OCI-LY7 (cell line): ENCODE results near the gene MEI4. TPM values are rescaled to one million over a fixed set of nuclear protein-coding genes. Genes with fewer than 3 reads are reported as not detected.
"Not testable (repeated sequence)": the region's sequence is repeated elsewhere in the genome, so short reads cannot be mapped to it uniquely, and the experiment has no call there.

Source experiments
- BruUV-seq: library from RNA; stranded (reverse); fragments of 400-500 nt; replicated peaks from 2 replicates; lab custom pipeline; 2021; lab: Mats Ljungman, UMichigan
- CTCF ChIA-PET: fragments of 300-600 bp; sonication (Branson Sonifier 250); formaldehyde crosslinking; loops from one replicate; lab custom pipeline; 2022; ENCODE audit warnings: antibody characterized with exemption; ENCODE audit not compliant: unreplicated experiment; lab: Charles Lee
- POLR2A ChIA-PET: fragments of 300-600 bp; sonication (Branson Sonifier 250); formaldehyde crosslinking; loops from one replicate; lab custom pipeline; 2022; ENCODE audit warnings: antibody characterized with exemption; lab: Charles Lee
- DNase-seq: peaks from one replicate; pipeline ENCODE4 v3.0.0-alpha.2; 2015; ENCODE audit warnings: low spot score
- H2AFZ ChIP-seq: fragments of 200-600 bp; sonication (generic), shearing (Covaris generic); 2 replicates; pipeline ENCODE4 v1.6.1; 2014; ENCODE audit warnings: mild to moderate bottlenecking, antibody characterized with exemption, low read length, moderate library complexity
- H3K27ac ChIP-seq: fragments of 200-600 bp; sonication (generic); 2 replicates; pipeline ENCODE4 v1.5.1; 2014; ENCODE audit warnings: mixed run types, low read depth, mild to moderate bottlenecking, moderate library complexity, low read length, inconsistent platforms; ENCODE audit not compliant: poor library complexity, severe bottlenecking
- H3K36me3 ChIP-seq: fragments of 200-600 bp; sonication (generic); 2 replicates; pipeline ENCODE4 v1.6.1; 2014; ENCODE audit warnings: mild to moderate bottlenecking, antibody characterized with exemption, low read length, moderate library complexity, mixed read lengths; ENCODE audit not compliant: insufficient read depth
- H3K4me1 ChIP-seq: fragments of 200-600 bp; sonication (generic); 2 replicates; pipeline ENCODE4 v1.5.1; 2014; ENCODE audit warnings: mild to moderate bottlenecking, low read length; ENCODE audit not compliant: insufficient read depth, poor library complexity, severe bottlenecking
- H3K4me2 ChIP-seq: fragments of 200-600 bp; sonication (generic); 2 replicates; pipeline ENCODE4 v1.6.1; 2014; ENCODE audit warnings: mild to moderate bottlenecking, low read length
- H3K4me3 ChIP-seq: fragments of 200-600 bp; sonication (generic); 2 replicates; pipeline ENCODE4 v1.5.1; 2014; ENCODE audit warnings: mild to moderate bottlenecking, low read depth, low read length; ENCODE audit not compliant: poor library complexity, severe bottlenecking
- H3K79me2 ChIP-seq: fragments of 200-600 bp; sonication (generic); 2 replicates; pipeline ENCODE4 v1.6.1; 2016; ENCODE audit warnings: low read depth, mild to moderate bottlenecking, low read length, moderate library complexity, mixed read lengths; ENCODE audit not compliant: insufficient read depth
- H3K9me2 ChIP-seq: fragments of 200-600 bp; sonication (generic); 2 replicates; pipeline ENCODE4 v1.6.1; 2016; ENCODE audit warnings: mild to moderate bottlenecking, low read length, mixed read lengths; ENCODE audit not compliant: insufficient read depth
- H3K9me3 ChIP-seq: fragments of 200-600 bp; sonication (generic); 2 replicates; pipeline ENCODE4 v1.6.1; 2014; ENCODE audit warnings: mild to moderate bottlenecking, mixed run types, low read length, mixed read lengths
- H4K20me1 ChIP-seq: fragments of 200-600 bp; sonication (generic); 2 replicates; pipeline ENCODE4 v1.6.1; 2014; ENCODE audit warnings: mild to moderate bottlenecking, antibody characterized with exemption, low read length, moderate library complexity, mixed read lengths; ENCODE audit not compliant: insufficient read depth
- EZH2phosphoT487 ChIP-seq: fragments of 200-600 bp; sonication (generic); IDR thresholded peaks from 2 replicates; pipeline ENCODE4 v1.6.1; 2018; ENCODE audit warnings: low read depth, borderline replicate concordance, mild to moderate bottlenecking, mixed run types, antibody characterized with exemption, low read length, moderate library complexity, mixed read lengths
- intact Hi-C: fragments of 100-400 bp; cut with micrococcal nuclease; formaldehyde crosslinking; loops from one replicate; pipeline ENCODE4 v1.10.0; 2022; ENCODE audit not compliant: unreplicated experiment
- total RNA-seq, 2 experiments: library from RNA; depleted of rRNA in 1 of 2; stranded (reverse); fragments of >200 nt in 1 of 2; shearing (Covaris generic) in 1 of 2; gene quantifications; 2 replicates each; pipeline ENCODE4 v1.2.3, GENCODE V29; 2014 to 2022
- TF ChIP-seq, protein P1 (sequence below): fragments of 200-600 bp; sonication (generic); conservative IDR thresholded peaks from 2 replicates; pipeline ENCODE4 v1.5.1; 2014; ENCODE audit warnings: mild to moderate bottlenecking, antibody characterized with exemption, low read length, moderate library complexity, mixed read lengths

Gene MEI4
- total RNA-seq, 2 experiments from 2014 or later, result not detected

DNA sequence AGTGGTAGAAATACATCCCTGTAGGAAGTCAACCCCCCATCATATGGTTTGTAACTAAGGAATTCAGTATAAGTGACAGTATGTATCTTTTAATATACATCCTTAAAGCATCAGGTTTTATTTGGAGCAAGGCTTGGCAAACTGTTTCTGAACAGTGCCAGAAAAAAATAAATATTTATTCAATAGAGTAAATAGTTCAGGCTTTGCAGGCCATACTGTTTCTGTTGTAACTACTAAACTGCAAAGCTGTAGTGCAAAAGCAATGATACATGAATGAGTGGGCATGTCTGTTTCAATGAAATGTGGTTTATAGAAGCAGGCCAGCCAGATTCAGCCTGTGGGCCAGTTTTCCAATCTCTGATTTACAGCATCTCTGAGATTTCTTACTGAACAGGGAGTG, 977 bp downstream of the MEI4 start:
- ChIA-PET POLR2A (no interaction called here), CTCF (no interaction called here)
- BruUV-seq, result no TSS peak
- intact Hi-C loops, result no loop called here
- Histone ChIP-seq H3K36me3 (no peaks in the 10 kb centered on the region), H2AFZ (no peak overlapping the region), H3K9me3 (no peaks in the 10 kb centered on the region), H3K4me1 (no peaks in the 10 kb centered on the region), H3K4me2 (no peak overlapping the region), H3K79me2 (no peaks in the 10 kb centered on the region), H3K4me3 (no peak overlapping the region), H3K9me2 (no peaks in the 10 kb centered on the region), H4K20me1 (no peaks in the 10 kb centered on the region), H3K27ac (no peak overlapping the region)
- TF ChIP-seq, protein P1, sequence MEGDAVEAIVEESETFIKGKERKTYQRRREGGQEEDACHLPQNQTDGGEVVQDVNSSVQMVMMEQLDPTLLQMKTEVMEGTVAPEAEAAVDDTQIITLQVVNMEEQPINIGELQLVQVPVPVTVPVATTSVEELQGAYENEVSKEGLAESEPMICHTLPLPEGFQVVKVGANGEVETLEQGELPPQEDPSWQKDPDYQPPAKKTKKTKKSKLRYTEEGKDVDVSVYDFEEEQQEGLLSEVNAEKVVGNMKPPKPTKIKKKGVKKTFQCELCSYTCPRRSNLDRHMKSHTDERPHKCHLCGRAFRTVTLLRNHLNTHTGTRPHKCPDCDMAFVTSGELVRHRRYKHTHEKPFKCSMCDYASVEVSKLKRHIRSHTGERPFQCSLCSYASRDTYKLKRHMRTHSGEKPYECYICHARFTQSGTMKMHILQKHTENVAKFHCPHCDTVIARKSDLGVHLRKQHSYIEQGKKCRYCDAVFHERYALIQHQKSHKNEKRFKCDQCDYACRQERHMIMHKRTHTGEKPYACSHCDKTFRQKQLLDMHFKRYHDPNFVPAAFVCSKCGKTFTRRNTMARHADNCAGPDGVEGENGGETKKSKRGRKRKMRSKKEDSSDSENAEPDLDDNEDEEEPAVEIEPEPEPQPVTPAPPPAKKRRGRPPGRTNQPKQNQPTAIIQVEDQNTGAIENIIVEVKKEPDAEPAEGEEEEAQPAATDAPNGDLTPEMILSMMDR, result no peak
- DNase-seq, result no peak

DNA sequence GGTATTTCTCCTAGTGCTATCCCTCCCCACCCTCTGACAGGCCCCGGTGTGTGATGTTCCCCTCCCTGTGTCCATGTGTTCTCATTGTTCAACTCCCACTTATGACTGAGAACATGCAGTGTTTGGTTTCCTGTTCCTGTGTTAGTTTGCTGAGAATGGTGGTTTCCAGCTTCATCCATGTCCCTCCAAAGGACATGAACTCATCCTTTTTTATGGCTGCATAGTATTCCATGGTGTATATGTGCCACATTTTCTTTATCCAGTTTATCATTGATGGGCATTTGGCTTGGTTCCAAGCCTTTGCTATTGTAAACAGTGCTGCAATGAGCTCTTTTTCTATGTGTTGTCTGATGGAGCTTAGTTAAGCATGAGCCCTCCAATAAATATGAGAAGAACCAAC, 2.2 kb downstream of the MEI4 start:
- H3K9me3 ChIP-seq, H3K36me3 ChIP-seq, POLR2A ChIA-PET, H2AFZ ChIP-seq, H3K4me3 ChIP-seq, H3K4me2 ChIP-seq, H3K27ac ChIP-seq, CTCF ChIA-PET, H3K9me2 ChIP-seq, BruUV-seq, H3K79me2 ChIP-seq, intact Hi-C loops, H4K20me1 ChIP-seq, H3K4me1 ChIP-seq, DNase-seq: not testable (repeated sequence)

DNA sequence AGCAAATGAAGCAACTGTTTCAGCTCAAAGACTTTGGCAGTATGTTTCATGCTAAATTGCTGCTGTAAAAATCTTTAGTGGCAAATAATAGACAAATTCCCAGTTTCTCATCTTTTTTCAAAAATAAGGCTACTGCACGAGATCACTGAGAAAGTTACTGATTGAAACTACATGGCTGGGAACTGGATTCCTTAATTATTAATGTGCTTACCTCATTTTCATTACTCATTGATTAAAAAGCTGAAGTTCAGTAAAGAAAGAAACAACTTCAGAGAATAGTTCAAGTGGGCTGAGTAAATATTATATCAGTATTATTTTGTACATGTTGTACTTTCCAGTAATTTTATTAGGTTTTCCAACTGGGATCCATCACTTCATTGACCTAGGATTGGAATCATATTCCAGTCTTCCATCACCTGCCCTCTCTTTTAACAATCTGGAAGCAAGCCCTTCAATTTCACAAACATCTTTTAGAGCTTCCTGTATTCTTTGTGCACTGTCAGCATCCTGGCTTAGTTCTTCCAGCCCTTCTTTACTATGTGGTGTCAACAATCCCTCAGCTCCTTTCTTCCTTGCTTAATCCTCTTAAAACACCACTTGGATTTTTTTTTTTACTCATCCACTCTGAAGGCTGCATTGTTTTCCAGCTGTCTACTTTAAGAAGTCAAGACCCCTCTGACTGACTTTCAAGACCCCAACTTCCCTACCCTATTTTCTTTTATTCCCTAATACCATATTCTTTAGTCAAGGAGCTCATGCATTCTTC, 4.3 kb downstream of the MEI4 start:
- CTCF ChIA-PET, result no interaction called here

More for the DNA sequence above, 4.3 kb downstream of the MEI4 start:
- Histone ChIP-seq H3K27ac (no peak overlapping the region), H3K4me1 (no peaks in the 10 kb centered on the region), H3K9me3 (no peaks in the 10 kb centered on the region), H3K4me2 (no peak overlapping the region), H4K20me1 (no peaks in the 10 kb centered on the region), H3K79me2 (no peaks in the 10 kb centered on the region), H3K36me3 (no peaks in the 10 kb centered on the region), H3K9me2 (no peaks in the 10 kb centered on the region), H3K4me3 (no peak overlapping the region), H2AFZ (no peak overlapping the region)
- no peak for DNase-seq
- BruUV-seq, result no TSS peak
- TF ChIP-seq EZH2phosphoT487, result no peak
- TF ChIP-seq, protein P1, result no peak
- intact Hi-C loops, result no loop called here
- POLR2A ChIA-PET, result no interaction called here
